K562 (cell line): ENCODE results near the gene IGF2. TPM values are rescaled to one million over a fixed set of nuclear protein-coding genes. Genes with fewer than 3 reads are reported as not detected.

Source experiments
- ATAC-seq: fragments of 200-7000 bp; cut with Tn5 transposase; 3 replicates; pipeline ENCODE4 v1.9.1; 2020; ENCODE audit warnings: moderate library complexity
- BruUV-seq: library from RNA; stranded (reverse); fragments of 400-500 nt; replicated peaks from 2 replicates; lab custom pipeline; 2021; lab: Mats Ljungman, UMichigan
- CTCF ChIA-PET: fragments of 300-600 bp; formaldehyde crosslinking; extraction: SDS; loops from one replicate; lab custom pipeline; 2021; ENCODE audit warnings: low intra/inter-chr PET ratio; lab: Yijun Ruan, JAX
- POLR2A ChIA-PET: fragments of 300-600, 350-650 bp; sonication (Branson Sonifier 250); formaldehyde crosslinking; extraction: SDS; loops from one replicate; lab custom pipeline; 2021; ENCODE audit warnings: antibody characterized with exemption, inconsistent platforms; lab: Yijun Ruan, JAX
- DNase-seq, 4 experiments: peaks; one replicate each; pipeline versions ENCODE4 v3.0.0 to v3.0.0-alpha.2; 2011 to 2018; ENCODE audit warnings: low spot score in 3 of 4, mixed read lengths in 3 of 4; ENCODE audit errors: extremely low read depth in 1 of 4
- FAIRE-seq: peaks from 2 replicates; lab custom pipeline; 2011; peaks lifted over from hg19 to GRCh38; lab: Jason Lieb, UNC
- H2AFZ ChIP-seq: 2 replicates; pipeline ENCODE4 v1.6.0; 2011; ENCODE audit warnings: low read depth, low read length, control low read depth, inconsistent platforms
- H3K27ac ChIP-seq: fragments of 200-600 bp; 3 replicates; pipeline ENCODE4 v1.8.0; 2011; ENCODE audit warnings: low read depth, mild to moderate bottlenecking, control low read depth, inconsistent platforms, low read length, moderate library complexity, mixed read lengths; ENCODE audit errors: extremely low read depth
- H3K27me3 ChIP-seq, 2 experiments: fragments of 300-600 bp in 1 of 2; 2 replicates in 1 of 2; 3 replicates in 1 of 2; pipeline versions ENCODE4 v1.6.0 to v1.8.0; 2011; ENCODE audit warnings: inconsistent platforms in 2 of 2, low read length in 2 of 2, mild to moderate bottlenecking in 1 of 2, mixed read lengths in 1 of 2, moderate library complexity in 1 of 2; ENCODE audit not compliant: control insufficient read depth in 2 of 2, insufficient read depth in 2 of 2
- H3K36me3 ChIP-seq: fragments of 300-600 bp; 3 replicates; pipeline ENCODE4 v1.8.0; 2011; ENCODE audit warnings: mild to moderate bottlenecking, low read length, inconsistent platforms; ENCODE audit not compliant: control insufficient read depth, insufficient read depth
- H3K4me1 ChIP-seq, 2 experiments: fragments of 200-600 bp in 1 of 2; replicated peaks in 1 of 2; 2 replicates in 1 of 2; 3 replicates in 1 of 2; pipeline versions ENCODE4 v1.5.1 to v1.8.0; 2011; ENCODE audit warnings: inconsistent platforms in 2 of 2, low read length in 2 of 2, mild to moderate bottlenecking in 1 of 2, mixed read lengths in 1 of 2, moderate library complexity in 1 of 2; ENCODE audit not compliant: control insufficient read depth in 2 of 2, insufficient read depth in 2 of 2
- H3K4me2 ChIP-seq: 2 replicates; pipeline ENCODE4 v1.6.1; 2011; ENCODE audit warnings: low read length, control low read depth, inconsistent platforms, mixed read lengths; ENCODE audit not compliant: insufficient read depth
- H3K4me3 ChIP-seq: fragments of 200-600 bp; sonication (generic), shearing (Covaris generic); 2 replicates; pipeline ENCODE4 v1.5.1; 2016; ENCODE audit warnings: control low read depth, inconsistent platforms
- H3K79me2 ChIP-seq: fragments of 200-600 bp; 3 replicates; pipeline ENCODE4 v1.8.0; 2011; ENCODE audit warnings: low read length, inconsistent platforms; ENCODE audit not compliant: control insufficient read depth, insufficient read depth
- H3K9ac ChIP-seq, 2 experiments: 2 replicates each; pipeline versions ENCODE4 v1.6.0 to v1.6.1; 2011; ENCODE audit warnings: low read depth in 2 of 2, low read length in 2 of 2, control low read depth in 1 of 2, inconsistent platforms in 1 of 2, mild to moderate bottlenecking in 1 of 2, mixed read lengths in 1 of 2; ENCODE audit not compliant: insufficient read depth in 1 of 2
- H3K9me1 ChIP-seq: one replicate; pipeline ENCODE4 v1.6.0; 2011; ENCODE audit warnings: inconsistent platforms, mild to moderate bottlenecking, low read length, moderate library complexity; ENCODE audit not compliant: control insufficient read depth, insufficient read depth
- H3K9me3 ChIP-seq: replicated peaks from 2 replicates; pipeline ENCODE4 v1.5.1; 2011; ENCODE audit warnings: low read depth, low read length, inconsistent platforms; ENCODE audit not compliant: control insufficient read depth, insufficient read depth
- H4K20me1 ChIP-seq: replicated peaks from 2 replicates; pipeline ENCODE4 v1.6.1; 2011; ENCODE audit warnings: low read length, inconsistent platforms, mixed read lengths; ENCODE audit not compliant: control insufficient read depth, insufficient read depth
- CBFA2T2 ChIP-seq: fragments of 450-650 bp; conservative IDR thresholded peaks from 2 replicates; pipeline ENCODE4 v1.6.1; 2017; ENCODE audit warnings: mild to moderate bottlenecking
- MAFG ChIP-seq: fragments of 450-650 bp; conservative IDR thresholded peaks from 2 replicates; pipeline ENCODE4 v1.6.1; 2016; ENCODE audit warnings: missing genetic modification characterization, missing compliant biosample characterization
- PRMT5 ChIP-seq: sonication (generic); formaldehyde crosslinking; IDR thresholded peaks from 2 replicates; pipeline ENCODE4 v1.5.0; 2020; ENCODE audit warnings: missing genetic modification reagents
- SUPT5H ChIP-seq: fragments of 450-650 bp; IDR thresholded peaks from 2 replicates; pipeline ENCODE4 v1.6.1; 2016
- ZNF175 ChIP-seq: fragments of 200-800 bp; sonication (Bioruptor generic); IDR thresholded peaks from 2 replicates; pipeline ENCODE4 v1.6.1; 2016; ENCODE audit warnings: low read depth, mild to moderate bottlenecking, missing genetic modification characterization, missing compliant biosample characterization
- ZNF23 ChIP-seq: fragments of 250-450 bp; sonication (Bioruptor Pico); IDR thresholded peaks from 2 replicates; pipeline ENCODE4 v1.4.0; 2020; ENCODE audit warnings: mild to moderate bottlenecking
- WGBS: fragments of 100-300 bp; shearing (Covaris generic); methylation state at CpG from one replicate; pipeline ENCODE4 v1.1.6; 2016; ENCODE audit warnings: low coverage, mixed read lengths; ENCODE audit not compliant: insufficient coverage; ENCODE audit errors: missing lambda C conversion rate; 5-methylcytosine and 5-hydroxymethylcytosine counted together
- in situ Hi-C: fragments of 300-500 bp; cut with MboI; formaldehyde crosslinking; loops from 4 replicates; pipeline ENCODE4 v1.15.0; 2018; ENCODE audit warnings: inconsistent platforms, mixed read lengths
- intact Hi-C: fragments of 100-400 bp; cut with micrococcal nuclease; formaldehyde crosslinking; loops from 2 replicates; pipeline ENCODE4 v1.14.2; 2022
- polyA plus RNA-seq, 8 experiments: library from polyadenylated mRNA; depleted of rRNA in 4 of 8; stranded (reverse) in 5 of 8; unstranded in 3 of 8; fragments of >200 nt; fragmentation: Nextera tagmentation in 2 of 8; fragmentation: Illumina TruSeq in 1 of 8; extraction: Ambion mirVana in 2 of 8; extraction: Trizol in 1 of 8; gene quantifications; 2 replicates each; pipeline versions ENCODE4 v1.2.1 to v1.2.3, GENCODE V29; 2011 to 2014; ENCODE audit warnings: inconsistent platforms in 1 of 8, missing spikeins in 1 of 8
- total RNA-seq, 7 experiments: library from RNA; depleted of rRNA in 6 of 7; stranded (reverse); fragments of >200 nt in 6 of 7; fragmentation: Illumina TruSeq in 2 of 7; extraction: Trizol in 2 of 7; gene quantifications; 2 replicates each; pipeline versions ENCODE4 v1.2.1 to v1.2.3, GENCODE V29; 2011 to 2021; ENCODE audit warnings: low replicate concordance in 1 of 7
- TF ChIP-seq, protein P1 (sequence below): fragments of 450-650 bp; IDR thresholded peaks from 2 replicates; pipeline ENCODE4 v1.6.1; 2017; ENCODE audit warnings: mild to moderate bottlenecking, moderate library complexity
- TF ChIP-seq, protein P2 (sequence below): sonication (generic); formaldehyde crosslinking; IDR thresholded peaks from 2 replicates; pipeline ENCODE4 v1.8.0; 2022; ENCODE audit warnings: missing genetic modification reagents, mild to moderate bottlenecking, moderate library complexity, borderline replicate concordance

The IGF2 gene
- total and polyA plus RNA-seq, 9 of the 15 experiments (the other 6 are each of a cell fraction or from before 2014, with no cell fraction given), result 0.16 TPM; not detected in 8

DNA sequence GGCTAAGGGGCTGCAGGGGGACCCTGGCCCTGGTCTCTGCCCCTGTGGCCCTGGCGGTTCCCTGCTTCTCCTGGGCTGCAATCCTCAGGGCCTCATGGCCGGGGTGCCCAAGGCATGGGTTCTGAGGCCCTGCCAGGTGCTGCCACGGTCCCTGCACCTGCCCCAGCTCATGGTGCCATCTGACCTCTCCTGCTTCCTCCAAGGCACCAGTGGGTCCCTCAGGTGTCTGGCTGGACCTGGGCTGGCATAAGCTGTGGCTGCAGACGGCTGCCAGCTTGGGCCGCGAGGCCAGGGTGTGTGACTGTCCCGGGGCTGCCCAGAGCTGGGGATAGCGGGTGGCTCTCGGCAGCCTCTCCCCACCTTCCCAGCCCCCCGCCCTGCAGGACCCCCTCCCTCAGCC is 19.8 kb upstream of the IGF2 start:
- no TSS peak for BruUV-seq
- no peaks in the 10 kb centered on the region for H3K9me1 ChIP-seq
- POLR2A ChIA-PET, result no interaction called here
- intact Hi-C loops (no loop called here), in situ Hi-C loops (loop anchor here (10.0 kb wide), 2 partner anchors 304 to 464 kb away; partner anchors contain the start of genes KRTAP5-6 and LSP1)
- 0% methylated on average over 2 of the region's 10 CpGs for WGBS
- ATAC-seq (no peak), DNase-seq (no peak), FAIRE-seq (no peak)
- H3K79me2 ChIP-seq, result no peaks in the 10 kb centered on the region
- H3K4me1 ChIP-seq, result peaks cover 0 to 47% of the 10 kb centered on the region in 2 experiments; a peak in 2 of 5 replicates
- no peaks in the 10 kb centered on the region; the same call in 1 of the 2 replicates for H4K20me1 ChIP-seq
- H3K27ac ChIP-seq, result no peak overlapping the region
- peaks cover 0 to 18% of the 10 kb centered on the region in 2 experiments; a peak in 3 of 5 replicates for H3K27me3 ChIP-seq
- no peak overlapping the region for H3K9ac ChIP-seq
- TF ChIP-seq ZNF23 (CRISPR knock-in tag), result no peak
- no peak for TF ChIP-seq PRMT5 (CRISPR knock-in tag)
- TF ChIP-seq MAFG (tag), result no peak
- H3K4me3 ChIP-seq, result no peak overlapping the region
- H3K9me3 ChIP-seq, result no peaks in the 10 kb centered on the region
- no peaks in the 10 kb centered on the region for H3K36me3 ChIP-seq
- H3K4me2 ChIP-seq, result no peak overlapping the region
- H2AFZ ChIP-seq, result no peak overlapping the region
- CTCF ChIA-PET, result no interaction called here

DNA sequence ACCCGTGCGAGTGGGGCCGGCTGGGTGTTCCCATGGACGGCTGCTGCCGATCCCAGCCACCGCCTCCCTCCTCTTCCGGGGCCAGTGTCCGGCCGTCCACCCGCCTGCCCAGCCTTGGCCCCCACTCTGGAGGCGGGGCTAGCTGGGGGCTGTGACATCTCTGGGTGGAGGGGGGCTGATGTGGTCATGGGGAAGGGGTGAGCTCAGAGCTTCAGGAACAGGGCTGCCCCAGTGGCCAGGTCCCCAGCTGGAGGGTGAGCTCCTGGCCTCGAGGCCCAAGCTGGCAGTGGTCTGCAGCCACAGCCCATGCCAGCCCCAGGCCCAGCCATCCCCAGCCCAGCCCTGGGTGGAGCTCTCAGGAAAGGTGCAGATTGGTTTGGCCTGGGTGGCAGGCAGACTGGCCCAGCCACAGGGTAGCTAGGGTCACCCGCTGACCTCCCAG is 19.1 kb upstream of the IGF2 start:
- Histone ChIP-seq H2AFZ (no peak overlapping the region), H3K79me2 (no peaks in the 10 kb centered on the region), H3K4me2 (no peak overlapping the region), H3K27ac (no peak overlapping the region), H3K9me1 (no peaks in the 10 kb centered on the region), H4K20me1 (no peaks in the 10 kb centered on the region; the same call in 1 of the 2 replicates), H3K27me3 (peaks cover 0 to 20% of the 10 kb centered on the region in 2 experiments; a peak in 3 of 5 replicates), H3K4me1 (peaks cover 0 to 41% of the 10 kb centered on the region in 2 experiments; a peak in 1 of 5 replicates), H3K4me3 (no peak overlapping the region), H3K9ac (peak overlapping the region in 1 of 2 experiments; percentile 17; a peak in 1 of 4 replicates), H3K36me3 (no peaks in the 10 kb centered on the region), H3K9me3 (no peaks in the 10 kb centered on the region)
- in situ Hi-C loops, result loop anchor here (10.0 kb wide), 2 partner anchors 304 to 464 kb away; partner anchors contain the start of genes KRTAP5-6 and LSP1
- BruUV-seq, result no TSS peak
- ChIA-PET POLR2A (interaction anchor here (0.6 kb wide), 1 partner anchor 620 kb away, joined by 3 read pairs; no protein-coding TSS in a partner anchor), CTCF (no interaction called here)
- 2% methylated on average over 12 of the region's 13 CpGs for whole genome bisulfite sequencing
- ATAC-seq (peak; percentile 8; the same call in 1 of the 3 replicates), DNase-seq (no peak), FAIRE-seq (no peak)
- intact Hi-C loops, result no loop called here
- TF ChIP-seq, protein P1, sequence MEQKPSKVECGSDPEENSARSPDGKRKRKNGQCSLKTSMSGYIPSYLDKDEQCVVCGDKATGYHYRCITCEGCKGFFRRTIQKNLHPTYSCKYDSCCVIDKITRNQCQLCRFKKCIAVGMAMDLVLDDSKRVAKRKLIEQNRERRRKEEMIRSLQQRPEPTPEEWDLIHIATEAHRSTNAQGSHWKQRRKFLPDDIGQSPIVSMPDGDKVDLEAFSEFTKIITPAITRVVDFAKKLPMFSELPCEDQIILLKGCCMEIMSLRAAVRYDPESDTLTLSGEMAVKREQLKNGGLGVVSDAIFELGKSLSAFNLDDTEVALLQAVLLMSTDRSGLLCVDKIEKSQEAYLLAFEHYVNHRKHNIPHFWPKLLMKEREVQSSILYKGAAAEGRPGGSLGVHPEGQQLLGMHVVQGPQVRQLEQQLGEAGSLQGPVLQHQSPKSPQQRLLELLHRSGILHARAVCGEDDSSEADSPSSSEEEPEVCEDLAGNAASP, result no peak
- TF ChIP-seq CBFA2T2, result no peak
- no peak for TF ChIP-seq ZNF175 (CRISPR knock-in tag)
- TF ChIP-seq, protein P2, sequence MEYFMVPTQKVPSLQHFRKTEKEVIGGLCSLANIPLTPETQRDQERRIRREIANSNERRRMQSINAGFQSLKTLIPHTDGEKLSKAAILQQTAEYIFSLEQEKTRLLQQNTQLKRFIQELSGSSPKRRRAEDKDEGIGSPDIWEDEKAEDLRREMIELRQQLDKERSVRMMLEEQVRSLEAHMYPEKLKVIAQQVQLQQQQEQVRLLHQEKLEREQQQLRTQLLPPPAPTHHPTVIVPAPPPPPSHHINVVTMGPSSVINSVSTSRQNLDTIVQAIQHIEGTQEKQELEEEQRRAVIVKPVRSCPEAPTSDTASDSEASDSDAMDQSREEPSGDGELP (CRISPR knock-in tag), result no peak
- no peak for TF ChIP-seq SUPT5H
